Measurements from ENCODE around the gene SDK2.

GRCh38 chr17:73498176-73498575 is 146.1 kb downstream of the SDK2 start:
- no peak for TF ChIP-seq CTCF (IDR thresholded peaks at IDR 0.05; ENCODE audit: low read length)
- TF ChIP-seq EZH2 (optimal IDR thresholded peaks at IDR 0.05; ENCODE audit: low read depth, low read length), result no peak
- no peak for TF ChIP-seq EZH2phosphoT487 (IDR thresholded peaks at IDR 0.05; ENCODE audit: low read length)

Measured in MM.1S (cell line).